Sigmoid colon (tissue), 7 donors: Measurements from ENCODE around the gene PSKH1. TPM values are rescaled to one million over a fixed set of nuclear protein-coding genes. Genes with fewer than 3 reads are reported as not detected.

Experiments used
- DNase-seq: peaks from one replicate; pipeline ENCODE4 v3.0.0-alpha.2; 2019
- H3K27ac ChIP-seq, 4 donors: fragments of 200-600 bp; sonication (generic); one replicate each; pipeline ENCODE4 v1.5.1; 2016 to 2019; ENCODE audit warnings: mild to moderate bottlenecking in 1 of 4
- H3K27me3 ChIP-seq, 3 donors: fragments of 200-600 bp; sonication (generic); one replicate each; pipeline ENCODE4 v1.5.1; 2019; ENCODE audit warnings: mild to moderate bottlenecking in 1 of 3
- H3K36me3 ChIP-seq, 4 donors: fragments of 200-600 bp; sonication (generic); one replicate each; pipeline ENCODE4 v1.5.1; 2016 to 2019
- H3K4me1 ChIP-seq, 4 donors: fragments of 200-600 bp; sonication (generic); one replicate each; pipeline ENCODE4 v1.5.1; 2017 to 2019
- H3K4me3 ChIP-seq, 4 donors: fragments of 200-600 bp; sonication (generic); one replicate each; pipeline ENCODE4 v1.5.1; 2017 to 2019; ENCODE audit warnings: mild to moderate bottlenecking in 2 of 4, moderate library complexity in 1 of 4
- H3K9me3 ChIP-seq, 4 donors: fragments of 200-600 bp in 3 of 4; sonication (generic) in 3 of 4; one replicate each; pipeline versions ENCODE4 v1.5.1 to v1.6.1; 2013 to 2019
- CTCF ChIP-seq, 4 experiments: fragments of 450-650 bp in 3 of 4; fragments of 200-600 bp in 1 of 4; IDR thresholded peaks; one replicate each; pipeline ENCODE4 v1.5.1; 2016 to 2019; ENCODE audit warnings: antibody characterized with exemption in 4 of 4, mild to moderate bottlenecking in 3 of 4, moderate library complexity in 2 of 4
- EP300 ChIP-seq, 4 donors: sonication (generic); formaldehyde crosslinking; IDR thresholded peaks; one replicate each; pipeline ENCODE4 v1.6.1; 2017; ENCODE audit warnings: antibody characterized with exemption in 4 of 4
- POLR2A ChIP-seq, 2 donors: fragments of 450-650 bp; IDR thresholded peaks; one replicate each; pipeline ENCODE4 v1.6.1; 2016; ENCODE audit warnings: antibody characterized with exemption in 2 of 2, mild to moderate bottlenecking in 2 of 2, moderate library complexity in 2 of 2
- POLR2AphosphoS5 ChIP-seq, 4 donors: sonication (generic); formaldehyde crosslinking; IDR thresholded peaks; one replicate each; pipeline ENCODE4 v1.6.1; 2017; ENCODE audit warnings: antibody characterized with exemption in 4 of 4
- WGBS, 2 donors: extraction: QIAGEN DNeasy Blood & Tissue Kit; methylation state at CpG; one replicate each; pipeline ENCODE4 v1.1.7; 2013; 5-methylcytosine and 5-hydroxymethylcytosine counted together
- intact Hi-C: fragments of 100-400 bp; cut with DNase I; formaldehyde crosslinking; loops from one replicate; pipeline ENCODE4 v1.15.1; 2023
- polyA plus RNA-seq, 3 donors: library from polyadenylated mRNA; stranded (reverse); fragments of 200-250 nt; gene quantifications; one replicate each; pipeline ENCODE4 v1.2.3, GENCODE V29; 2013
- total RNA-seq, 4 donors: library from RNA; depleted of rRNA; stranded (reverse); fragments of >200 nt; gene quantifications; one replicate each; pipeline ENCODE4 v1.1.0, GENCODE V29; 2016
- donor health status: healthy with polysubstance abuse.
- donor health status: Bipolar disorder and iron deficiency.
- donor health status: healthy.

The PSKH1 gene
- total and polyA plus RNA-seq, 7 donors: 13.9 to 29.2 (median 20.8) TPM

- Histone ChIP-seq H3K9me3 (no peaks in the 10 kb centered on the region), H3K36me3 (peaks cover 8 to 45% (median 17%) of the 10 kb centered on the region in 4 donors), H3K4me3 (no peak overlapping the region), H3K4me1 (peaks cover 0 to 15% (median 10%) of the 10 kb centered on the region in 4 donors), H3K27ac (no peak overlapping the region), H3K27me3 (no peaks in the 10 kb centered on the region)
- TF ChIP-seq CTCF (IDR thresholded peaks at IDR 0.05): peak; percentile 53 to 76 (median 68)
- TF ChIP-seq EP300 (IDR thresholded peaks at IDR 0.05): no peak
- DNase-seq: peak; percentile 84
- intact Hi-C loops: loop anchor here (1.0 to 5.0 kb wide), 2 partner anchors 45 to 111 kb away; no protein-coding TSS in a partner anchor
- 45 to 56% methylated on average over 16 of the region's 16 CpGs for WGBS, 2 donors
Observed at GRCh38 chr16:67928561-67929364, 35.7 kb downstream of the PSKH1 start.

- no peak overlapping the region for H3K27ac ChIP-seq
- 94 to 96% methylated on average over 14 of the region's 14 CpGs for WGBS, 2 donors
- H3K36me3 ChIP-seq: peaks cover 8 to 50% (median 16%) of the 10 kb centered on the region in 4 donors
- no peak overlapping the region for H3K4me3 ChIP-seq
- no peak for TF ChIP-seq POLR2A (IDR thresholded peaks at IDR 0.05)
- no peak for TF ChIP-seq EP300 (IDR thresholded peaks at IDR 0.05)
- no peak for TF ChIP-seq POLR2AphosphoS5 (IDR thresholded peaks at IDR 0.05)
- no peak for TF ChIP-seq CTCF (IDR thresholded peaks at IDR 0.05)
- intact Hi-C loops: loop anchor here (10.0 kb wide), 1 partner anchor 405 kb away; the partner anchor contains the start of gene RIPOR1
- H3K4me1 ChIP-seq: peaks cover 0 to 22% (median 16%) of the 10 kb centered on the region in 4 donors
- H3K9me3 ChIP-seq: no peaks in the 10 kb centered on the region
- DNase-seq: peak; percentile 61
- no peaks in the 10 kb centered on the region for H3K27me3 ChIP-seq
Observed at GRCh38 chr16:67930191-67930590, 37.1 kb downstream of the PSKH1 start.

- no peak overlapping the region for H3K4me3 ChIP-seq
- no peak for TF ChIP-seq POLR2AphosphoS5 (IDR thresholded peaks at IDR 0.05)
- no peak for TF ChIP-seq POLR2A (IDR thresholded peaks at IDR 0.05)
- no peak for TF ChIP-seq EP300 (IDR thresholded peaks at IDR 0.05)
- TF ChIP-seq CTCF (IDR thresholded peaks at IDR 0.05): no peak
- peak; percentile 56 for DNase-seq
- H3K27me3 ChIP-seq: no peaks in the 10 kb centered on the region
- peaks cover 8 to 50% (median 16%) of the 10 kb centered on the region in 4 donors for H3K36me3 ChIP-seq
- no peak overlapping the region for H3K27ac ChIP-seq
- peaks cover 0 to 24% (median 19%) of the 10 kb centered on the region in 4 donors for H3K4me1 ChIP-seq
- 94% methylated on average over 17 of the region's 17 CpGs for WGBS, 2 donors
- H3K9me3 ChIP-seq: no peaks in the 10 kb centered on the region
- intact Hi-C loops: loop anchor here (10.0 kb wide), 1 partner anchor 406 kb away; the partner anchor contains the start of gene RIPOR1
Observed at GRCh38 chr16:67930678-67931211, 37.7 kb downstream of the PSKH1 start.

GRCh38 chr16:67931712-67932461, 38.8 kb downstream of the PSKH1 start, which contains the start of gene CTRL:
TSS of gene CTRL (minus strand) at chr16:67931862. CDS start at chr16:67931852, 10 bp downstream.
- Histone ChIP-seq H3K4me3 (no peak within 1 kb of the TSS), H3K4me1 (peaks cover 0 to 18% (median 15%) of the 10 kb centered on the region in 4 donors), H3K27ac (no peak within 1 kb of the TSS), H3K36me3 (peaks cover 8 to 50% (median 16%) of the 10 kb centered on the region in 4 donors), H3K9me3 (no peaks in the 10 kb centered on the region), H3K27me3 (no peaks in the 10 kb centered on the region)
- no peak for DNase-seq
- TF ChIP-seq POLR2A (IDR thresholded peaks at IDR 0.05) (no peak), CTCF (IDR thresholded peaks at IDR 0.05) (no peak), EP300 (IDR thresholded peaks at IDR 0.05) (no peak), POLR2AphosphoS5 (IDR thresholded peaks at IDR 0.05) (no peak)
- WGBS, 2 donors: 89 to 91% methylated on average over 15 of the region's 15 CpGs
- intact Hi-C loops: loop anchor here (10.0 kb wide), 1 partner anchor 407 kb away; the partner anchor contains the start of gene RIPOR1
